Inferior parietal cortex (tissue), 1 donor: ENCODE data around the gene MTERF4.

Experiments used
- DNase-seq: peaks from one replicate; pipeline ENCODE4 v3.0.0-alpha.2; 2016; ENCODE audit errors: extremely low spot score

Gene MTERF4

DNA sequence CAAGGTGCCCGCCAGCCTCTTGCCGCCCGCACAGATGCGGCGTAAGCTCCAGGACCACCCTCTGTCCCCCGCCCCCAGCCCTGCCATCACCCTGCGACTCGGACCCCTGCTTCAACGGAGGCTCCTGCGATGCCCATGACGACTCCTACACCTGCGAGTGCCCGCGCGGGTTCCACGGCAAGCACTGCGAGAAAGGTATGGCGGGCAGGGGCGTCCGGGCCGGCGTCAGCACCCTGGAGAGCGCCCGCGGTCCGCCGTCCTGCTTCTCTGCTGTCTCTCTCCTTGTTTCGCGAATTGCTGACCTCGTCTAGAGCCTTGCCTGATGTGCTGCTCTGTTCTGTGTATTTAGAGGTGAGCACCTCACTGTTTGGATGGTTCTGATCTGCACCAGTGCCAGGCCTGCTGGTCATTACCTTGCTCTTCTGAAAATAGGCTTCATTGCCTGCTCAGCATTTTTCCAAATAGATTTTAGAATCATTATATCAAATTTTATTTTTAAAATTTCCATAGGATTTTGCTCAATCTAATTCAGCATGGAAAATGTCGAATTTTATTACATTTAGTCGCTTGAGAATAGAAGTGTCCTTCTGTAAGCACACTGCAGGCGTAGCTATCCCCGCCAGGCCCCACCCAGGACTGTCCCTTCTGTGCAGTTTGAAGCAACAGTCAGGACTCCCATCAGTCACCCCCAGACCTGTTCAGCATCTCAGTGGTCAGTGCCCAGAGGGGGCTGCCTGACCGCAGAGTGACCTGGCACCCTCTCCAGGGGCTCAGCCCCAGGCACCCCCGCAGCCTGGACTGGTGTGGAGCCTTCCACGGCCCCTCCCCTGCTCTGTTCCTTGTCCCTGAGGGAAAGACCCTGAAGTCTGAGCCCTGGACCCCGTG, 52.1 kb downstream of the MTERF4 start:
- DNase-seq = no peak

DNA sequence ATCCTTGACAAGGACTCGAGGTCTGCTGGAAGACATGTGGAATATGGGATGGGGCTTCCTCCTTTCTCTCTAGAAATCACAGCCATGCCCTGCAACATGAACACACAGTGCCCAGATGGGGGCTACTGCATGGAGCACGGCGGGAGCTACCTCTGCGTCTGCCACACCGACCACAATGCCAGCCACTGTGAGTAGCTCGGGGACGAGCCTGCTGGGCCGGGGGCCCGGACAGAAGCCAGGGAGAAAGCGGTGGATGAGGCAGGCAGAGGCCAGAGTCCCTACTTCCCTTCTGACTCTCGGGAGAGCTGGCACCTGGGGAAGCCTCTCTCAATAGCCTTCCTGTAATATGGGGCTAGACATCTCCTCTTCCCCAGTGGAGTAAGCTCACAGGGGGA, 53.1 kb downstream of the MTERF4 start:
- DNase-seq = no peak

GRCh38 chr2:241048149-241048948, 53.7 kb downstream of the MTERF4 start:
- no peak for DNase-seq

- DNase-seq = no peak
Observed at GRCh38 chr2:241047253-241048010, 54.7 kb downstream of the MTERF4 start.
